Bronchial epithelial cell (primary cell): ENCODE data around the gene LRRC75A. TPM values are rescaled to one million over a fixed set of nuclear protein-coding genes. Genes with fewer than 3 reads are reported as not detected.

Experiments used
- DNase-seq: peaks from one replicate; pipeline ENCODE4 v3.0.0-alpha.2; 2010; ENCODE audit warnings: low read depth
- FAIRE-seq: peaks from 2 replicates; lab custom pipeline; 2011; peaks lifted over from hg19 to GRCh38; lab: Jason Lieb, UNC
- H3K27me3 ChIP-seq: 2 replicates; pipeline ENCODE4 v1.5.1; 2011; ENCODE audit warnings: low read length; ENCODE audit not compliant: control insufficient read depth, insufficient read depth
- H3K36me3 ChIP-seq: 2 replicates; pipeline ENCODE4 v1.5.1; 2011; ENCODE audit warnings: low read length; ENCODE audit not compliant: control insufficient read depth, insufficient read depth
- H3K4me3 ChIP-seq: 2 replicates; pipeline ENCODE4 v1.5.1; 2011; ENCODE audit warnings: mild to moderate bottlenecking, low read depth, low read length, control low read depth
- total RNA-seq: library from RNA; depleted of rRNA; stranded (reverse); fragments of >200 nt; gene quantifications from 2 replicates; pipeline ENCODE4 v1.2.1, GENCODE V29; 2014
- TF ChIP-seq, protein P1 (sequence below): IDR thresholded peaks from 2 replicates; pipeline ENCODE4 v1.5.1; 2011; ENCODE audit warnings: mild to moderate bottlenecking, moderate library complexity, low read length, control low read depth, inconsistent platforms; ENCODE audit not compliant: insufficient read depth, severe bottlenecking

LRRC75A gene
- total RNA-seq, 1 donor from 2014 or later: not detected

DNA sequence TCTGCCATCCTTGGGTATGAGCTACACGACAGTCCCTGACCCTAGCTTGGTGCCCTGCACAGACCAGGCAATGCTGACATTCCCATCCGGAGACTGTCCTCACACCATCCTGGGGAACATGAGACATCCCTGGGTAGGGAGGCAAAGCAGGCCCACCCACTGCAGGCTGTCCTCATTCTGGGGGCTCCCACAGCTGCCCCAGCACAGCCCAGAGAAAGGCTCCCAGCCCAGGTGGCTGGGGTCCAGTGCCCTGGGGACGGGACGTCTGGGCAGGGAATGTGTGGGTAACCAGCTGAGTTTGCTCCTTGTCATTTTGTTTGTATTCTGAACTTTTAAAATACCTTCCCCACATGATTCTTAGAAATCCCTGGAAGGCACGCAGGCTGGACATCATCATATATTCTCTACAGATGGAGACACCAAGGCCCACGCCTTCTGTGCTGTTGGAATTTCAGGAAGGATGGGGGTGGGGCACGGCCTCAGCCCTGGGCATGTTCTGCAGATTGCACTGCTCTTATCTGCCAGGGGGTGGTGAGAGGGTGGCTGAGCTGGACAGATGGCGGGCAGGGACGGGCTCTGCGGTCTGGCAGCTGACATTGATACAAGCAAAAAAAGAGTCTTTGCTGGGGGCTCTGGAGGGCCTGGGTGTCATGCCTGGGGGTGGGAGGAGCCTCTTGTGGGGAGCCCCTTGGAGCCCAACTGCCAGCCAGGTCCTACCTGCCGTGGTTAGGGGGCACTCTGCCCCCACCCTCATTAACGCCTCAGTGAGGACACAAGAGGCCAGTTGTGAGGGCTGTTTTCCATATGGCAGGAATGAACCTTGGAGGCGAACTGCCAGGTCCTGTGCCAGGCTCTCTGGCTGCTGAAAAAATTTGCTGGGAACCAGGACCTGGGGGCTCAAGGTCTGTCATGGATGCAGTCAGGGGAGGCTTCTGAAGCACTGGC lies 28.4 kb downstream of the LRRC75A start:
- TF ChIP-seq, protein P1, sequence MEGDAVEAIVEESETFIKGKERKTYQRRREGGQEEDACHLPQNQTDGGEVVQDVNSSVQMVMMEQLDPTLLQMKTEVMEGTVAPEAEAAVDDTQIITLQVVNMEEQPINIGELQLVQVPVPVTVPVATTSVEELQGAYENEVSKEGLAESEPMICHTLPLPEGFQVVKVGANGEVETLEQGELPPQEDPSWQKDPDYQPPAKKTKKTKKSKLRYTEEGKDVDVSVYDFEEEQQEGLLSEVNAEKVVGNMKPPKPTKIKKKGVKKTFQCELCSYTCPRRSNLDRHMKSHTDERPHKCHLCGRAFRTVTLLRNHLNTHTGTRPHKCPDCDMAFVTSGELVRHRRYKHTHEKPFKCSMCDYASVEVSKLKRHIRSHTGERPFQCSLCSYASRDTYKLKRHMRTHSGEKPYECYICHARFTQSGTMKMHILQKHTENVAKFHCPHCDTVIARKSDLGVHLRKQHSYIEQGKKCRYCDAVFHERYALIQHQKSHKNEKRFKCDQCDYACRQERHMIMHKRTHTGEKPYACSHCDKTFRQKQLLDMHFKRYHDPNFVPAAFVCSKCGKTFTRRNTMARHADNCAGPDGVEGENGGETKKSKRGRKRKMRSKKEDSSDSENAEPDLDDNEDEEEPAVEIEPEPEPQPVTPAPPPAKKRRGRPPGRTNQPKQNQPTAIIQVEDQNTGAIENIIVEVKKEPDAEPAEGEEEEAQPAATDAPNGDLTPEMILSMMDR: peak; percentile 46
- DNase-seq (peak; percentile 46), FAIRE-seq (no peak)
- no peaks in the 10 kb centered on the region for H3K27me3 ChIP-seq
- H3K36me3 ChIP-seq: peaks cover 4% of the 10 kb centered on the region
- H3K4me3 ChIP-seq: no peak overlapping the region

DNA sequence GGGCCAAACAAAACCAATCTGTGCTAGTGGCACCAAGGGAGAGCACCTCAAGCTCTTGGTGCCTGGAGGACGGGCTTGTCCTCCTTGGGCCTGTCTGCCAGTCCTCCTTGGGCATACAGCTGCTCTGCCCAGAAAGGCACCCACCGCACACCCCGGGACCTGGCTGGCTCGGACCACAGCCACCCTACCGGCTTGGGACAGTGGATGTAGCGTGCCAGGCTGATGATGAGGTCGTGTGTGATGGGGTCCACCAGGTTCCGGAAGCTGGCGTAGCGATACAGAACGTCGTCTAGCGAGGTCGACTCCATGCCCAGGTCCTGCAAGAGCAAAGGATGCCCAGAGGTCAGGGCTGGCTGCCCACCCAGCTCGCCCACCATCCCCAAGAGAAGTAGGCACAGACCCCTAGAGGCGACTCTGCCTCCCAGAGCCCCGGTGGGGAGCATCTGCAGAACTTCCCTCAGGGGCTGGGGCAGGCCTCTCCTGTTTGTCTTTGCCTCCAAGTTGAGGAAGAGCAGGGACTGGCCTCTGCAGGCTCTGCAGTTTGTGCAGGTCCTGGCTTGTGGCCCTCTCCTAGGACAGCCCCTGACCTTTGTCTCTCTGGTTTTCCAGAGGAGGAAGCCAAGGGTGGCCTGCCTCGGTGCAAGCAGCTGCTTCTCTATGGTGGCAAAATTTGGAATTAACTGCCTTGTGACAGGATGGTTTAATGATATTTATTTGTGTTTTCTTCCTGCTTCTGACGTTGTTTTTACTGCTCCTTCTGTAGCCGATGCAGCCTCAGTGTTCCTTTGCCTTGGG lies 29.7 kb downstream of the LRRC75A start:
- no peak for FAIRE-seq
- no peak for DNase-seq
- H3K27me3 ChIP-seq: no peaks in the 10 kb centered on the region
- peaks cover 4% of the 10 kb centered on the region for H3K36me3 ChIP-seq
- no peak overlapping the region for H3K4me3 ChIP-seq
- TF ChIP-seq, protein P1: no peak

DNA sequence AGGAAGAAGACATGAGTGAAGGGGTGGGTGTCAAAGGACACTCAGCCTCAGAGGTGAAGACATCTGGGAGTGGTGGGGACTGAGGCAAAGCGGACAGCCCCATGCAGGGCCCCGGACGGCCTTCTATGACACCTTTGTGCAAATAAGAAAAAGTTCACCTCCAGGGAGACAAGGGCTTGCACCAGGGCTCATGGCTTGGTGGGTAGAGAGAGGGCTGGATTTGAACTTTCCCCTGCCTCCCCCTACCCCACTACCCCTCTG lies 30.5 kb downstream of the LRRC75A start:
- no peak for FAIRE-seq
- Histone ChIP-seq H3K27me3 (no peaks in the 10 kb centered on the region), H3K36me3 (peaks cover 6% of the 10 kb centered on the region), H3K4me3 (no peak overlapping the region)
- TF ChIP-seq, protein P1: no peak
- no peak for DNase-seq

DNA sequence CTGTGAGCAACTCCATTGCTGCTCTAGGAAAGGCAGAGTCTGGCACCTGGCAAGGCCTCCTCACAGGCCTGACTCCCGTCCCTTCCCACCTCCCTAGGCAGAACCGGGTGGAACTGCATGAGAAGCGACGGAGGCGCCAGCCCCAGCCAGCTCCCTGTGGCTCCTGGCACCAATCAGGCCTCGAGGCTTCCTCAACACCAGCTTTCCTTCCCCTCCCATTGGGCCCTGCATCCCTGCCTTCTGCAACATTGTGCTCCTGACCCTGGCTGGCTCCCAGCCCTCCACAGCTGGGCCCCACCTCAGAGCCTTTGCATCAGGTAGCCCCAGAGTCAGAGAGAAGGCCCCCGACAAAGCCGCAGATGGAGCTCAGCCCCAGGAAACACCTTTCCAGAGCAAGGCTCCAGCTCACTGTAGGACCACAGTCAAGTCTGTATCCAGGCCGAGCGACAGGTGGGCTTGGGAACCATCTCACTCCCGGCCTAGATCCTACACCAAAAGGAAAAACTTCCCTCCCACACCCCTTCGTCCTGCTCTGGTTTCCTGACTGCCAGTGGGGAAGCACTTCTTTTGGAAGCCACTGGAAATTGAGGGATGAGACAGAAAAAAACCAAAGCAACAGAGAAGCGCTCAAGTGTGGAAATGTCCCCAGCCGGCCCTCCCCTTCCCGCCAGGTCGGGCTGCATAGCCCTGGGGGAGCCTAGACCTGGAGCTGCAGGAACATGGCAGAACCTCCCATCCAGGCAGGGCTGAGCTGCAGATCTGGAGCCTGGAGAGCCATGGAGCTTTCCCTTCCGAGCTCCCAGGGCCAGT lies 31.0 kb downstream of the LRRC75A start:
- TF ChIP-seq, protein P1: no peak
- Histone ChIP-seq H3K36me3 (peaks cover 6% of the 10 kb centered on the region), H3K4me3 (no peak overlapping the region), H3K27me3 (no peaks in the 10 kb centered on the region)
- no peak for DNase-seq
- no peak for FAIRE-seq

DNA sequence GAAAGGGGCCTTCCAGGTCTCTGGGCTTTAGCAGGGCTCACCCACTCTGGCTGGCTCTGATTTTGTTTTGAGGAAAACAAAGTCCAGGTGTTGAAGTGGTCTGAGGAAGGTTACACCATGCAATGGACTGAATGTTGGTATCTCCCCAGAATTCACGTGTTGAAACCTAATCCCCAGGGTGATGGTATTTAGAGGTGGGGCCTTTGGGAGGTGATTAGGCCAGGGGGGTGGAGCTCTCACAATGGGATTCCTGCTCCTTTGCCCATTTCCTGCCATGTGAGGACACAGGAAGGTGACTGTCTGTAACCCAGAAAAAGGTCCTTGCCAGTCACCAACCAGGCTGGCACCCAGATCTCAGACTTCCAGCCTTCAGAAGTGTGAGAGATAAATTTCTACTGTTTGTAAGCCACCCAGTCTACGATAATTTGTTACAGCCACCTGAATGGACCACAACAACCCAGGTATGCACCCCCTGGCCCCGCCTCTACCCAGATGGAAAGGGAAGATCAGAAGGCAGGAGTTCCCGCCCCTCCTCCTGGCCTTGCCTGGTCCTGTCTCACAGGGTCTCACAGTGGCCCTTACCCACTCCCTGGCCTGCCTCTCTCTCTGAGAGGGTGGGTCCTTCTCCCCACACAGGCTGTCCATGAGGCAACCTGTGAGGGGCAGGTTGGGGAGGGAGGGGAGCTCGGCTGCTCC lies 32.0 kb downstream of the LRRC75A start:
- TF ChIP-seq, protein P1: no peak
- H3K36me3 ChIP-seq: peaks cover 6% of the 10 kb centered on the region
- H3K4me3 ChIP-seq: no peak overlapping the region
- FAIRE-seq: peak; percentile 50
- peak; percentile 70 for DNase-seq
- H3K27me3 ChIP-seq: no peaks in the 10 kb centered on the region
